IPS-18c (cell line): ENCODE measurements around the gene CHMP3.
"Not testable (repeated sequence)": the region's sequence is repeated elsewhere in the genome, so short reads cannot be mapped to it uniquely, and the experiment has no call there.

Experiments used
- H3K4me3 ChIP-seq: 2 replicates; pipeline ENCODE4 v1.7.0; 2013; ENCODE audit warnings: low read depth, mild to moderate bottlenecking, low read length, moderate library complexity; ENCODE audit not compliant: insufficient read depth
- H3K9me3 ChIP-seq: one replicate; pipeline ENCODE4 v1.6.1; 2013; ENCODE audit warnings: mild to moderate bottlenecking, low read length, moderate library complexity; ENCODE audit not compliant: control insufficient read depth, insufficient read depth

The CHMP3 gene

GRCh38 chr2:86522711-86523110 lies 40.5 kb downstream of the CHMP3 start:
- H3K9me3 ChIP-seq: peaks cover 8% of the 10 kb centered on the region
- H3K4me3 ChIP-seq: no peak overlapping the region

GRCh38 chr2:86521922-86522321 lies 41.3 kb downstream of the CHMP3 start:
- H3K9me3 ChIP-seq: peaks cover 8% of the 10 kb centered on the region

GRCh38 chr2:86520153-86520552 lies 43.1 kb downstream of the CHMP3 start:
- H3K9me3 ChIP-seq: peaks cover 8% of the 10 kb centered on the region
- no peak overlapping the region for H3K4me3 ChIP-seq

More at GRCh38 chr2:86521922-86522321, 41.3 kb downstream of the CHMP3 start:
- H3K4me3 ChIP-seq: no peak overlapping the region

GRCh38 chr2:86519349-86519748 lies 43.9 kb downstream of the CHMP3 start:
- no peak overlapping the region for H3K4me3 ChIP-seq
- peaks cover 8% of the 10 kb centered on the region for H3K9me3 ChIP-seq

- H3K4me3 ChIP-seq: no peak overlapping the region
- H3K9me3 ChIP-seq: peaks cover 8% of the 10 kb centered on the region
Measured at GRCh38 chr2:86518481-86518880, 44.8 kb downstream of the CHMP3 start.

- H3K4me3 ChIP-seq: no peak overlapping the region
- no peaks in the 10 kb centered on the region for H3K9me3 ChIP-seq
Measured at GRCh38 chr2:86513948-86514660, 49.1 kb downstream of the CHMP3 start.

GRCh38 chr2:86512892-86513291 lies 50.4 kb downstream of the CHMP3 start:
- Histone ChIP-seq H3K4me3 (no peak overlapping the region), H3K9me3 (no peaks in the 10 kb centered on the region)

- Histone ChIP-seq H3K4me3 (no peak overlapping the region), H3K9me3 (no peaks in the 10 kb centered on the region)
Measured at GRCh38 chr2:86512034-86512433, 51.2 kb downstream of the CHMP3 start.

GRCh38 chr2:86510436-86510933 lies 52.8 kb downstream of the CHMP3 start:
- Histone ChIP-seq H3K4me3 (no peak overlapping the region), H3K9me3 (no peaks in the 10 kb centered on the region)

GRCh38 chr2:86507600-86507999 lies 55.6 kb downstream of the CHMP3 start:
- Histone ChIP-seq H3K4me3 (no peak overlapping the region), H3K9me3 (peaks cover 3% of the 10 kb centered on the region)

- Histone ChIP-seq H3K9me3 (peaks cover 21% of the 10 kb centered on the region), H3K4me3 (no peak overlapping the region)
Measured at GRCh38 chr2:86500325-86501083, 62.7 kb downstream of the CHMP3 start.

GRCh38 chr2:86499326-86499725 lies 63.9 kb downstream of the CHMP3 start:
- H3K4me3 ChIP-seq: no peak overlapping the region
- peaks cover 18% of the 10 kb centered on the region for H3K9me3 ChIP-seq

GRCh38 chr2:86498468-86499260 lies 64.6 kb downstream of the CHMP3 start:
- peaks cover 18% of the 10 kb centered on the region for H3K9me3 ChIP-seq

GRCh38 chr2:86496391-86496790 lies 66.9 kb downstream of the CHMP3 start:
- H3K4me3 ChIP-seq: not testable (repeated sequence)

More at GRCh38 chr2:86498468-86499260, 64.6 kb downstream of the CHMP3 start:
- H3K4me3 ChIP-seq: no peak overlapping the region

GRCh38 chr2:86492048-86492453 lies 71.2 kb downstream of the CHMP3 start:
- Histone ChIP-seq H3K4me3 (no peak overlapping the region), H3K9me3 (no peaks in the 10 kb centered on the region)

More at GRCh38 chr2:86496391-86496790, 66.9 kb downstream of the CHMP3 start:
- H3K9me3 ChIP-seq: peaks cover 18% of the 10 kb centered on the region

GRCh38 chr2:86491088-86491487 lies 72.2 kb downstream of the CHMP3 start:
- Histone ChIP-seq H3K4me3 (no peak overlapping the region), H3K9me3 (no peaks in the 10 kb centered on the region)

GRCh38 chr2:86490245-86490644 lies 73.0 kb downstream of the CHMP3 start:
- H3K4me3 ChIP-seq: no peak overlapping the region
- no peaks in the 10 kb centered on the region for H3K9me3 ChIP-seq
